Gastroesophageal sphincter (tissue), 4 donors: Measurements from ENCODE around the gene EPSTI1. TPM values are rescaled to one million over a fixed set of nuclear protein-coding genes. Genes with fewer than 3 reads are reported as not detected.
"Not testable (repeated sequence)": the region's sequence is repeated elsewhere in the genome, so short reads cannot be mapped to it uniquely, and the experiment has no call there.

Source experiments
- ATAC-seq: fragments of 150-250 bp; one replicate; pipeline ENCODE4 v1.9.1; 2016; ENCODE audit warnings: mild to moderate bottlenecking, moderate library complexity
- H3K27ac ChIP-seq, 4 donors: fragments of 200-600 bp; sonication (generic) in 3 of 4; 1 replicate in 3 of 4; 2 replicates in 1 of 4; pipeline ENCODE4 v1.5.1; 2016 to 2019
- H3K27me3 ChIP-seq: fragments of 200-600 bp; sonication (generic); one replicate; pipeline ENCODE4 v1.5.1; 2019
- H3K36me3 ChIP-seq, 2 donors: fragments of 200-600 bp; sonication (generic); one replicate each; pipeline ENCODE4 v1.5.1; 2019; ENCODE audit warnings: control low read depth in 1 of 2
- H3K4me1 ChIP-seq, 3 donors: fragments of 200-600 bp; sonication (generic); 1 replicate in 2 of 3; 2 replicates in 1 of 3; pipeline ENCODE4 v1.5.1; 2016 to 2019; ENCODE audit warnings: control low read depth in 2 of 3
- H3K4me3 ChIP-seq, 2 donors: fragments of 200-600 bp; sonication (generic); one replicate each; pipeline ENCODE4 v1.5.1; 2019; ENCODE audit warnings: mild to moderate bottlenecking in 1 of 2, moderate library complexity in 1 of 2
- H3K9me3 ChIP-seq, 3 donors: fragments of 200-600 bp; sonication (generic); one replicate each; pipeline ENCODE4 v1.5.1; 2017 to 2019; ENCODE audit warnings: control low read depth in 2 of 3
- EP300 ChIP-seq: sonication (generic); formaldehyde crosslinking; IDR thresholded peaks from one replicate; pipeline ENCODE4 v1.6.1; 2017; ENCODE audit warnings: antibody characterized with exemption, mild to moderate bottlenecking
- POLR2A ChIP-seq, 2 donors: fragments of 450-650 bp; IDR thresholded peaks; one replicate each; pipeline ENCODE4 v1.6.1; 2017; ENCODE audit warnings: antibody characterized with exemption in 2 of 2, mild to moderate bottlenecking in 2 of 2, moderate library complexity in 1 of 2
- POLR2AphosphoS5 ChIP-seq: sonication (generic); formaldehyde crosslinking; IDR thresholded peaks from one replicate; pipeline ENCODE4 v1.6.1; 2017; ENCODE audit warnings: antibody characterized with exemption
- WGBS, 2 donors: methylation state at CpG; one replicate each; pipeline ENCODE4 v1.1.5; 2018; ENCODE audit warnings: low coverage in 1 of 2; 5-methylcytosine and 5-hydroxymethylcytosine counted together
- total RNA-seq, 4 donors: library from RNA; depleted of rRNA; stranded (reverse); fragments of >200 nt; gene quantifications; one replicate each; pipeline ENCODE4 v1.1.0, GENCODE V29; 2016
- TF ChIP-seq, protein P1 (sequence below), 4 experiments: fragments of 200-600 bp in 2 of 4; fragments of 450-650 bp in 2 of 4; sonication (generic) in 1 of 4; IDR thresholded peaks; one replicate each; pipeline ENCODE4 v1.5.1; 2017 to 2019; ENCODE audit warnings: antibody characterized with exemption in 4 of 4, mild to moderate bottlenecking in 2 of 4, moderate library complexity in 2 of 4

EPSTI1 gene
- 10 to 100 TPM in 1 of 4 donors, 1 to 10 TPM in 3; 6.1 to 13.3 (median 7.8) TPM for total RNA-seq

GRCh38 chr13:42991898-42992763, at the start of gene EPSTI1:
Gene EPSTI1, minus strand, starts transcription at chr13:42992241. Its CDS starts 76 bp downstream, at chr13:42992165.
- ATAC-seq = peak; percentile 90
- WGBS, 2 donors = 9 to 26% methylated on average over 9 to 12 of the region's 45 CpGs
- H3K4me3 ChIP-seq = peak within 1 kb of the TSS; percentile 71 to 83
- no peaks in the 10 kb centered on the region for H3K9me3 ChIP-seq
- peaks cover 4 to 26% (median 6%) of the 10 kb centered on the region in 3 donors for H3K4me1 ChIP-seq
- no peaks in the 10 kb centered on the region for H3K36me3 ChIP-seq
- TF ChIP-seq EP300 (no peak), POLR2A (IDR thresholded peaks at IDR 0.05) (no peak), POLR2AphosphoS5 (peak; percentile 21)
- TF ChIP-seq, protein P1, sequence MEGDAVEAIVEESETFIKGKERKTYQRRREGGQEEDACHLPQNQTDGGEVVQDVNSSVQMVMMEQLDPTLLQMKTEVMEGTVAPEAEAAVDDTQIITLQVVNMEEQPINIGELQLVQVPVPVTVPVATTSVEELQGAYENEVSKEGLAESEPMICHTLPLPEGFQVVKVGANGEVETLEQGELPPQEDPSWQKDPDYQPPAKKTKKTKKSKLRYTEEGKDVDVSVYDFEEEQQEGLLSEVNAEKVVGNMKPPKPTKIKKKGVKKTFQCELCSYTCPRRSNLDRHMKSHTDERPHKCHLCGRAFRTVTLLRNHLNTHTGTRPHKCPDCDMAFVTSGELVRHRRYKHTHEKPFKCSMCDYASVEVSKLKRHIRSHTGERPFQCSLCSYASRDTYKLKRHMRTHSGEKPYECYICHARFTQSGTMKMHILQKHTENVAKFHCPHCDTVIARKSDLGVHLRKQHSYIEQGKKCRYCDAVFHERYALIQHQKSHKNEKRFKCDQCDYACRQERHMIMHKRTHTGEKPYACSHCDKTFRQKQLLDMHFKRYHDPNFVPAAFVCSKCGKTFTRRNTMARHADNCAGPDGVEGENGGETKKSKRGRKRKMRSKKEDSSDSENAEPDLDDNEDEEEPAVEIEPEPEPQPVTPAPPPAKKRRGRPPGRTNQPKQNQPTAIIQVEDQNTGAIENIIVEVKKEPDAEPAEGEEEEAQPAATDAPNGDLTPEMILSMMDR (IDR thresholded peaks at IDR 0.05) = peak in 1 of 4 experiments; percentile 21
- peak within 1 kb of the TSS; percentile 14 to 87 (median 83) for H3K27ac ChIP-seq
- no peaks in the 10 kb centered on the region for H3K27me3 ChIP-seq

DNA sequence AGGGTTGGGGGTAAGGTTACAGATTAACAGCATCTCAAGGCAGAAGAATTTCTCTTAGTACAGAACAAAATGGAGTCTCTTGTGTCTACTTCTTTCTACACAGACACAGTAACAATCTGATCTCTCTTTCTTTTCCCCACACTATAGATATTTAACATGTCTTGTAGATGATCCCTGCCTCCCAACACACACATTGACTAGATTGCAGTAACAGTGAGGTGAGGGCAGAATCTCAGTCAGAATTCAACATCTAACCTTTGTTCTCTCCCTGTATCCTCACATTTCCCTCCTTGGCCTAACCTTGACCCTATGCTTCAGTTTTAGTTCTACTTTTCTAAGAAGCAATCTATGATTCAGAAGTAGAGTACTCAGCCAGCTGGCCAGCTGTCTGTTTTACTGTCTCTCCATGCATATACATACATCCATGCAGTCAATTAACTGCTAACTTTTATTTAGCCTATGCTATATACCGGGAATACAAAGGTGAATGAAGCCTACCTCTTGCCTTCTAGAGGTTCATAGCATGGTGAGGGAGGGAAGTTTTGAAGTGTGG, 49.4 kb upstream of the EPSTI1 start:
- H3K4me1 ChIP-seq = peaks cover 0 to 23% (median 0%) of the 10 kb centered on the region in 3 donors
- H3K27ac ChIP-seq = no peak overlapping the region
- no peak for ATAC-seq
- peaks cover 0 to under 1% of the 10 kb centered on the region in 2 donors for H3K36me3 ChIP-seq
- H3K4me3 ChIP-seq = no peak overlapping the region
- 88 to 100% methylated on average over 1 of the region's 1 CpG for WGBS, 2 donors
- no peaks in the 10 kb centered on the region for H3K9me3 ChIP-seq
- TF ChIP-seq POLR2AphosphoS5 (no peak), POLR2A (IDR thresholded peaks at IDR 0.05) (no peak), EP300 (no peak)
- TF ChIP-seq, protein P1 (IDR thresholded peaks at IDR 0.05) = no peak
- H3K27me3 ChIP-seq = no peaks in the 10 kb centered on the region

DNA sequence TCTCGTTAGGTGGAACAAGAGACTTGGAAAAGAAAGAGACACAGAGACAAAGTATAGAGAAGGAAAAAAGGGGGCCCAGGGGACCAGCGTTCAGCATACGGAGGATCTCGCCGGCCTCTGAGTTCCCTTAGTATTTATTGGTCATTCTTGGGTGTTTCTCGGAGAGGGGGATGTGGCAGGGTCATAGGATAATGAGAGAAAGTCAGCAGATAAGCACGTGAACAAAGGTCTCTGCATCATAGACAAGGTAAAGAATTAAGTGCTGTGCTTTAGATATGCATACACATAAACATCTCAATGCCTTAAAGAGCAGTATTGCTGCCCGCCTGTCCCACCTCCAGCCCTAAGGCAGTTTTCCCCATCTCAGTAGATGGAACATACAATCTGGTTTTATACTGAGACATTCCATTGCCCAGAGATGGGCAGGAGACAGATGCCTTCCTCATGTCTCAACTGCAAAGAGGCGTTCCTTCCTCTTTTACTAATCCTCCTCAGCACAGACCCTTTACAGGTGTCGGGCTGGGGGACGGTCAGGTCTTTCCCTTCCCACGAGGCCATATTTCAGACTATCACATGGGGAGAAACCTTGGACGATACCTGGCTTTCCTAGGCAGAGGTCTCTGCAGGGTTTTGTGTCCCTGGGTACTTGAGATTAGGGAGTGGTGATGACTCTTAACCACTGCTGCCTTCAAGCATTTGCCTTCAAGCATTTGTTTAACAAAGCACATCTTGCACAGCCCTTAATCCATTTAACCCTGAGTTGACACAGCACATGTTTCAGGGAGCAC, 48.7 kb upstream of the EPSTI1 start:
- H3K27ac ChIP-seq, H3K27me3 ChIP-seq, H3K9me3 ChIP-seq, H3K36me3 ChIP-seq, H3K4me3 ChIP-seq, ATAC-seq: not testable (repeated sequence)
- H3K4me1 ChIP-seq = peaks cover 0 to 26% (median 0%) of the 10 kb centered on the region in 3 donors
- WGBS, 2 donors = 91 to 98% methylated on average over 11 to 12 of the region's 13 CpGs

- ATAC-seq = no peak
- no peak for TF ChIP-seq EP300
- TF ChIP-seq POLR2AphosphoS5 = no peak
- TF ChIP-seq, protein P1 (IDR thresholded peaks at IDR 0.05) = no peak
- TF ChIP-seq POLR2A (IDR thresholded peaks at IDR 0.05) = no peak
- no peaks in the 10 kb centered on the region for H3K27me3 ChIP-seq
- H3K9me3 ChIP-seq = no peaks in the 10 kb centered on the region
- H3K36me3 ChIP-seq = no peaks in the 10 kb centered on the region
- no peak overlapping the region for H3K4me3 ChIP-seq
- 100% methylated on average over 2 of the region's 2 CpGs for WGBS, 2 donors
- H3K27ac ChIP-seq = no peak overlapping the region
- H3K4me1 ChIP-seq = peaks cover 0 to 26% (median 0%) of the 10 kb centered on the region in 3 donors
Measured at GRCh38 chr13:43039966-43040365, 47.9 kb upstream of the EPSTI1 start.
